ENCODE results near the gene TPSB2.

- TF ChIP-seq RAD21 (IDR thresholded peaks at IDR 0.05; ENCODE audit: low read depth), result no peak
- TF ChIP-seq FOXM1 (IDR thresholded peaks at IDR 0.05; ENCODE audit: borderline replicate concordance, low read depth), result no peak
- TF ChIP-seq TEAD4 (IDR thresholded peaks at IDR 0.05), result no peak
Observed at GRCh38 chr16:1213231-1213630, 16.8 kb downstream of the TPSB2 start.

All from Ishikawa (cell line).